Posterior vena cava (tissue), 2 donors: ENCODE measurements around the gene CDCP1. TPM values are rescaled to one million over a fixed set of nuclear protein-coding genes. Genes with fewer than 3 reads are reported as not detected.
"Not testable (repeated sequence)": the region's sequence is repeated elsewhere in the genome, so short reads cannot be mapped to it uniquely, and the experiment has no call there.

Source experiments
- DNase-seq: peaks from one replicate; pipeline ENCODE4 v3.0.0-alpha.2; 2020; ENCODE audit warnings: low spot score
- intact Hi-C, 2 donors: fragments of 100-400 bp; cut with DNase I; formaldehyde crosslinking; loops; one replicate each; pipeline versions ENCODE4 v1.14.1 to v1.14.2; 2022 to 2023
- total RNA-seq, 2 donors: library from RNA; stranded (reverse); fragmentation: NEBNext Ultra II Directional; extraction: Animal tissue kit (Norgen Biotek cat#: 25700); gene quantifications; one replicate each; pipeline ENCODE4 v1.2.1, GENCODE V29; 2021
- donor health status: DM: yes; HTN: yes; CAD: no.
- donor health status: DM: yes; HTN: yes; CAD: no.

The CDCP1 gene
- total RNA-seq, 2 donors from 2014 or later, result 3.9 to 4.8 TPM

GRCh38 chr3:45071075-45071474, 75.1 kb downstream of the CDCP1 start:
- intact Hi-C loops, result loop anchor here in 1 of 2 donors (5.0 kb wide), 1 partner anchor 1959 kb away; no protein-coding TSS in a partner anchor
- no peak for DNase-seq

GRCh38 chr3:45067941-45068340, 78.2 kb downstream of the CDCP1 start:
- intact Hi-C loops, result no loop called here
- no peak for DNase-seq

- intact Hi-C loops, result no loop called here
- no peak for DNase-seq
Measured at GRCh38 chr3:45067486-45067885, 78.7 kb downstream of the CDCP1 start.

GRCh38 chr3:45066109-45066801, 79.9 kb downstream of the CDCP1 start:
- intact Hi-C loops, result no loop called here
- DNase-seq, result no peak

GRCh38 chr3:45065373-45065720, 80.8 kb downstream of the CDCP1 start:
- no peak for DNase-seq
- intact Hi-C loops, result no loop called here

- DNase-seq, result no peak
- intact Hi-C loops, result no loop called here
Measured at GRCh38 chr3:45064512-45065372, 81.4 kb downstream of the CDCP1 start.

GRCh38 chr3:45062697-45063070, 83.5 kb downstream of the CDCP1 start:
- intact Hi-C loops, result no loop called here
- DNase-seq, result no peak

GRCh38 chr3:45060165-45060892, 85.8 kb downstream of the CDCP1 start:
- intact Hi-C loops, result no loop called here
- DNase-seq, result no peak

- intact Hi-C loops, result no loop called here
- no peak for DNase-seq
Measured at GRCh38 chr3:45059132-45059531, 87.0 kb downstream of the CDCP1 start.

GRCh38 chr3:45057557-45057956, 88.6 kb downstream of the CDCP1 start:
- intact Hi-C loops, result no loop called here
- no peak for DNase-seq

- intact Hi-C loops, result no loop called here
- DNase-seq, result no peak
Measured at GRCh38 chr3:45056608-45057301, 89.4 kb downstream of the CDCP1 start.

GRCh38 chr3:45055411-45056143, 90.6 kb downstream of the CDCP1 start:
- DNase-seq, result no peak
- intact Hi-C loops, result no loop called here

GRCh38 chr3:45055032-45055410, 91.2 kb downstream of the CDCP1 start:
- DNase-seq, result no peak
- intact Hi-C loops, result no loop called here

GRCh38 chr3:45054196-45054857, 91.9 kb downstream of the CDCP1 start:
- DNase-seq, result no peak

GRCh38 chr3:45053805-45054195, 92.4 kb downstream of the CDCP1 start:
- intact Hi-C loops, DNase-seq: not testable (repeated sequence)

More at GRCh38 chr3:45054196-45054857, 91.9 kb downstream of the CDCP1 start:
- intact Hi-C loops, result no loop called here

GRCh38 chr3:45051685-45052084, 94.5 kb downstream of the CDCP1 start:
- intact Hi-C loops, result no loop called here
- no peak for DNase-seq

GRCh38 chr3:45049807-45050206, 96.4 kb downstream of the CDCP1 start:
- intact Hi-C loops, result loop anchor here in 1 of 2 donors (10.0 kb wide), 1 partner anchor 165 kb away; no protein-coding TSS in a partner anchor
- DNase-seq, result no peak

- intact Hi-C loops, result loop anchor here in 1 of 2 donors (10.0 kb wide), 1 partner anchor 167 kb away; no protein-coding TSS in a partner anchor
- no peak for DNase-seq
Measured at GRCh38 chr3:45048244-45048643, 97.9 kb downstream of the CDCP1 start.
